T-helper 22 cell (primary cell): ENCODE measurements around the gene HYAL2.

Experiments used
- DNase-seq: peaks from one replicate; pipeline ENCODE4 v3.0.0-alpha.2; 2020; ENCODE audit warnings: low read depth

The HYAL2 gene

DNA sequence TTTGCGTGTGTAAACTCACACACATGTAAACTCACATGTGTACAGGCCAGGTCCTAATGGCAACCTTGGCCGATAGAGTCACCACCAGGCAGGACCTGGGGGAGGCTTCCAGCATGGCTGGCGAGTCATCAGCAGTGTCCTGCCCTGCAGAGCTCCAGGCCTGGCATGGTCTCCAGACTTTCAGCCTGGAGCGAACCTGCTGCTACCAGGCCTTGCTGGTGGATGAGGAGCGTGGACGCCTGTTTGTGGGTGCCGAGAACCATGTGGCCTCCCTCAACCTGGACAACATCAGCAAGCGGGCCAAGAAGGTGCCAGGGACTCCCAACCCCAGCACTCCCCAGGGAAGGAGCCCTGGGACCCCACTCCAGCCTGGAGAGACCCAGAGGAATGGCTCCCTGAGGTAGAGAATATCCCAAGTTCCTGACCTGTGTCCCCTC is 52.5 kb downstream of the HYAL2 start:
- DNase-seq = no peak

DNA sequence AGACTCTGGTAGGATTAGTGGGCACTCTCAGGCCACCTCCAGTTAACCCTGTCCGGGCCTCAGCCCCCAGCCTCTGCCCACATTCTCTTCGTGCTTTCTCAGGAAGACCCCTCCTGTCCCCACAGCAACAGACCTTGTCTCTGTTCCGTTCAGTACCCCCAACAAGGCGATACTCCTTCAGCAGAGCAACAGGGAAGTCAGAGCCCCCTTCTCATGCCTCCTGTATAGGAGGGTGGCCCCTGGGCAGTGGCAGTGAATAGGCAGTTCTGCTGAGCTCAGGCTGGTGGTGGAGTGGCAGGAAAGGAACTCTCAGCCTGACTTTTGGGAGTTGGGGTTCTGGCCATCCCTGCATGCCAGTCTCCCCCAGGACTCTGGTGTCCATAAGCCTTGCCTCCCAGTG is 53.1 kb downstream of the HYAL2 start:
- DNase-seq = no peak

DNA sequence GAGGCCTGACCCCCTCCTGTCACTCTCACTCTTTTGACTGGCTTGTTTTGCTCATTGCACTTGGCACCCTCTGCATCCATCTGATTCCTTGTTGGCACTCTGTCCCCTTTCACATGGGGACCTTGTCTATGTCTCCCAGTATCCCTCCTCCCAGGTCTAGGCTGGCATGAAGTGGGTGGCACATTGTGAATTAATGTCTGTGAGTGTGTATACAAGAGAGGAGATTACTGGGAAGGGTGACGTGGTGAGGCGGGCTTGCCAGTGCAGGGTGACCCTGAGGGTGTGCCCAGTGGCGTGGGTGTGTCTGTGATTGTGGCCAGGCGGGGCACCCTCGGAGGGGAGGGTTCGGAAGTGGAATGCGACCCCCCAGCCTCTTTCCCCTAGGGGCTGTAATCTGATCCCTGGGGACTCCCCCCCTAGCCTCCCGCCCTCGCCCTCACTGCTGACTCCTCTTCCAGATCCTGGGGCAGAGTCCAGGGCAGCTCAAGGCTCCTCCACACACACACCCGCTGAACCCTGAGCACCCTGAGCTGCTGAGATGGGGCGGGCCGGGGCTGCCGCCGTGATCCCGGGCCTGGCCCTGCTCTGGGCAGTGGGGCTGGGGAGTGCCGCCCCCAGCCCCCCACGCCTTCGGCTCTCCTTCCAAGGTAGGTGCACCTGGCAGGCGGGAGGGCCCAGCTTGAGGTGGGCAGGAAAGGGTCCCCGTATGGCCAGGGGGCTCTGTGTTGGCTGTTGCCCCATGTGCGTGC is 53.7 kb downstream of the HYAL2 start, which contains the start of gene SEMA3B:
TSS of gene SEMA3B (plus strand) at position 445 of the 749 bp plus-strand sequence. CDS start at position 539, 94 bp downstream.
- no peak for DNase-seq

DNA sequence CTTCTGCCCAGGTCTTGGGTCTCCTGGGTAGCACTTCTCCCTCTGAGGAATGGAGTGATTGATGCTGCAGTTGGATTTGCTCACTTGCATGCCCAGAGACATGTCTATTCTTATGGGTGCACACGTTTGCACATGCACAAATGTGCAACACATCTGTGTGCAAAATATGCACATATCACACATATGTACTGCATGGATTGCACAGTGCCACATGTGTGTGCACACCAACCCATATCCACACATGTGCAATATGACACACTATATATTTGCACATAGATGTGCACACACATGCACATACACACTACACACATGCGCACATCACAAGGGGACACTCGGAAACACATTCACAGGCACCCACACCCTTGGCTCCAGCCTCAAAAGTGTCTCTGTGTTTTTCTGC is 54.3 kb downstream of the HYAL2 start:
- DNase-seq = no peak
